ENCODE data around the gene PRKG2.
"Not testable (repeated sequence)": the region's sequence is repeated elsewhere in the genome, so short reads cannot be mapped to it uniquely, and the experiment has no call there.

Gene PRKG2

GRCh38 chr4:81153714-81154323, 61.2 kb downstream of the PRKG2 start:
- DNase-seq: not testable (repeated sequence)

DNA sequence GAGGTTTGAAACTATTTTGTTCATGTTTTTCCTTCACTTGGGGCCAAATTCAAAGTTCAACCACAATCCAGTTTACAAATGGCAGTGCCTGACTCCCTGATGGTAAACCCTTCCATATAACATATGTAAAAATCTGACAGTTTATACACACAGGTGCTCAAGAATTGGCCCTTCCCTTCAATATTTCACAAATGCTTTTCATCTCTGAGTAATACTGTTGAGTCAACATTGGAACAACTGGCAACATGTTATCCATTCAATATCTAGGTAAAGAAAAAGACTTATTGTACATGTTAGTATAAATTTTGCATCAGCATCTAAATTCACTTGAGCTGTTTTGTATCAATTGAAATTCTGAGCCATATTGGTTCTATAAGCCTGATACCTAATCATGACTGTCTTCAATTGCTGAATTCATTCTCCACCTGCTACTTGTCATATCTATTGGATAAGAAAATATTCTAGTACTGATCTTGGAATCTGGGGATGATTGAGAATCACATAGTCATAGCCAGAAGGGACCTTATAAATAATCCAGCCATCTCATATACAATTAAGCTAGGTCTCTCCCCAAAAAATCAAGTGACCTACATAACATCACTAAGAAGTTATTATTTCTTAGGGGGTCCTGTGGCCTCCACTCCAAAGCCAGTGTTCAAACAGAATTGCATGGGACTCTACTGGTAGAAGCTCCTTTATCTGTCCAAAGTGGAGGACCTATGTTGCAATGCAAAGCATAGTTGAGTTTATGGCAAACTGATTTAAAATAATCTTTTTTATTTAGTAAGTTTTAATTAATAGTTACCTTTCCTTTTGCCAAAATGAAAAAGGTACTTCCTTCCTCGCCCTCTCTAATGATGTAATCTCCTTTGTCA, 61.9 kb downstream of the PRKG2 start:
- no peak for DNase-seq

GRCh38 chr4:81149976-81150375, 65.0 kb downstream of the PRKG2 start:
- DNase-seq: no peak

DNA sequence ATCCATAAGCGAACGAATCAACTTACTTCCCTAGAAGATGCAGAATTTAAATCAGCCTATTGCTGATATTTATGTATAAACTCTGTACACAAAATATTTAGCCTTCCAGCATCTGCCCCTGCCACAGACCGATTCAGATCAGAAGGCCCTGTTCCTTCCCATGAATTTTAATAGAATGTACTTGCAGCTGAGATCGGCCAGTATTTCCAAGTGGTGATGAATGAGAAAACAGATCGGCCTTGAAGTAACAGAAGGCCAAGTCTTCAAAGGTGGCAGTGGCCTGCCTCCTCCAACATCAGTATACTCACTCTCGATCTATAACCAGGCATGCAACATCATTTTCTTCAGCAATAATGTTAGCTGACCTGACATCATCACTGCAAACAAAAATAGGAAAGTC, 66.4 kb downstream of the PRKG2 start:
- no peak for DNase-seq

DNA sequence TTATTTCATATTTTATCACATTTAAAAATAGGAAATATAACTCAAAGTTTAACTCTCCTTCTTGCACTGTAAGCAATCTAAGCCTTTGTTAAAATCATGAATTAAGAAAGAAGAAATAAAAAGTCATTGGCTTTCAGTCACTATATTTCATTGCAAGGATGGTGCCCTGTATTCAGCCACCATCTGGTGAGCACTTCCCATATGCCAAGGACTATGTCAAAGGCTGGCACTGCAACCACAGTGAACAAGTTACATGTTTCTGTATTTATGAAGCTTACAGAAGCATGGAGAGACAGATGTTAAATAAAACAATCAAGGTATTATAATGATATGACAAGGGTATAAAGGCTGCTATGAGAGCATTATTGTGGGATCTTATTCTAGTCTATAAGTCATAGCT, 68.6 kb downstream of the PRKG2 start:
- DNase-seq: no peak

GRCh38 chr4:81143183-81143582, 71.8 kb downstream of the PRKG2 start:
- DNase-seq: no peak

GRCh38 chr4:81142744-81143143, 72.3 kb downstream of the PRKG2 start:
- no peak for DNase-seq

- DNase-seq: no peak
Observed at GRCh38 chr4:81137894-81138293, 77.1 kb downstream of the PRKG2 start.

- no peak for DNase-seq
Observed at GRCh38 chr4:81137446-81137845, 77.6 kb downstream of the PRKG2 start.

GRCh38 chr4:81136161-81136905, 78.7 kb downstream of the PRKG2 start:
- no peak for DNase-seq

GRCh38 chr4:81135501-81135900, 79.5 kb downstream of the PRKG2 start:
- DNase-seq: no peak

DNA sequence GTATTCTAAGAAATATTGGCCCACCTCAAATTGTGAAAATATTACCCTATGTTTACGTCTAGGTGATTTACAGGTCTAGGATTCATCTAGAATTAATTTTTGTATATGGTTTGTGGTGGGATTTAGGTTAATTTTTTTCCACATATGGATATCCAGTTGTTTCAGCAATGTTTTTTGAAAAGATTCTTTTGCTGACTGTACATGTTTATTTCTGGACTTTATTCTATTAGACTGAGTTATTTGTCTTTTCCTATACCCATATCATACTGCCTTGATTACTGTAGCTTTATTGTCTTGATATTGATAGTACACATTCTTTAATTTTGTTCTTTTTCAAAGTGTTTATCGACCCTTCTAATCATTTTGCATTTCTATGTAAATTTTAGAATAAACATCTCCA, 83.5 kb downstream of the PRKG2 start:
- DNase-seq: no peak

- DNase-seq: no peak
Observed at GRCh38 chr4:81131066-81131465, 84.0 kb downstream of the PRKG2 start.

DNA sequence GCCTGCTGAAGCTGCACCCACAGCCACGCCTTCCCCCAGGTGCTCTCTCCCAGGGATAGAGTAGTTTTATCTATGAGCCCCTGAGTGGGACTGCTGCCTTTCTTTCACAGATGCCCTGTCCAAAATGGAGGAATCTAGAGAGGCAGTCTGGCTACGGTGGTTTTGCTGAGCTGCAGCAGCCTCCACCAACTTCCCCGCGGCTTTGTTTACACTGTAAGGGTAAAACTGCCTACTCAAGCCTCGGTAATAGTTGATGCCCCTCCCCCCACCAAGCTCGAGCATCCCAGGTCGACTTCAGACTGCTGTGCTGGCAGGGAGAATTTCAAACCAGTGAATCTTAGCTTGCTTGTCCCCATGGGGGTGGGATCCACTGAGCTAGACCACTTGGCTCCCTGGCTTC, 84.5 kb downstream of the PRKG2 start:
- no peak for DNase-seq

DNA sequence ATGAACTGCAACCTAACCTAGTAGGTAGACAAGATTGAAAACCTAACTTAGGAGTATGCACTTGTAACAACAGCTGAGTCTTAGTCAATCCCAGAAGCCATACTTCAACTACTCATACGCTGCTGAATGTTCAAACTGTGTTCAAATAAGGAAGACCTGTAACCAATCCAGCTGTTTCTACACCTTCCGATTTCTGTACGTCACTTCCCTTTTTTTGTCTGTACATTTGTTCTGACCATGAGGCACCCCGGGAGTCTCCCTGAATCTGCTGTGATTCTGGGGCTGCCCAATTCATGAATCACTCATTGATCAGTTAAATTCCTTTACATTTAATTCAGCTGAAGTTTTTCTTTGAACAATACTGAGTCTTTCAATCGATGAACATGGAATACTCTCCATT, 95.0 kb downstream of the PRKG2 start:
- no peak for DNase-seq

DNA sequence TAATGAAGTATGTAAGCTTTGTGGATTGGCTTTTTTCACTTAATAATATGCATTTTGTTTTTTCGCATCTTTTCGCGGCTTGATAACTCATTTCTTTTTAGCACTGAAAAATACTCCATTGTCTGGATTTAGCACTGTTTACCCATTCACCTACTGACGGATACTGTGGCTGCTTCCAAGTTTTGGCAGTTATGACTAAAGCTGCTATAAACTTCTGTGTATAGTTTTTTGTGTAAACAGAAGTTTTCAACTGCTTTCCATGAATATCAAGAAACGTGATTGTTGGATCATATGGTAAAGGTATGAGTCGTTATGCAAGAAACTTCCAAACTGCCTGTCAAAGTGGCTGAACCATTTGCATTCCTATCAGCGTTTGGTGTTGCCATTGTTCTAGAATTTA, 96.9 kb downstream of the PRKG2 start:
- DNase-seq: no peak

- no peak for DNase-seq
Observed at GRCh38 chr4:81116566-81116965, 98.5 kb downstream of the PRKG2 start.

DNA sequence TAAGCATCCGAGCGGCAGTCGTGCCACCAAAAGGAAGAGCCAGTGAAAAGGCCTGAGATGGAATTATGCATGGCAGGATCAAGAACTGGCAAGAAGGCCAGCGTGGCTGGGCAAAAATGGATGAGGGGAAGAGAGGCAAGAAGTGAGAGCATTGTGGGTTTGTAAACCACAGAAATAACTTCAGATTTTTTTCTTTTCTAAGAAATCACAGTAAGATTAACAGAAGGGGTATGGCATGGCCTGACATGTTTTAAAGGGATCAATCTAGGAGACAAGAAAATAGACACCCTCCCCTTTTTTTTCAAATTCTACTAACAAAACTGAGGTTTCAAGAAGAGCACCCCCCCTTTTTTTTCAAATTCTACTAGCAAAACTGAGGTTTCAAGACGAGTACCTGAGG, 102.0 kb downstream of the PRKG2 start:
- DNase-seq: no peak

DNA sequence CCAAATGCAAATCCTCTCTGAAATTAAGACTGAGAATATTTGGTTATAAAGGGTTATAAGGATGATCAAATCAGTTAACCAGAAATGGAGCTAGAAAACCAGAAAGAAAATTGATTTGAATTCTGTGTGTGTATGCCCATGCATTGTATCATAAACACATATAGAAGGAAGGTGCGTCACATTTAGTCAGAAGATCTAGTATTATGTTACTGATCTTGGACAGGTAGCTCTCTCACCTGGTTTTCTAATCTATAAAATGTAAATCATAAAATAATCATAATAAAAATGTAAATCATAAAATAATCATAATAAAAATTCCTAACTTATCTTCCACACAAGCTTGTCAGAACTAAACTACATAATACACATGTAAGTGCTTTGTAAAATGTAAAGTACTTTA, 105.7 kb downstream of the PRKG2 start:
- DNase-seq: no peak

DNA sequence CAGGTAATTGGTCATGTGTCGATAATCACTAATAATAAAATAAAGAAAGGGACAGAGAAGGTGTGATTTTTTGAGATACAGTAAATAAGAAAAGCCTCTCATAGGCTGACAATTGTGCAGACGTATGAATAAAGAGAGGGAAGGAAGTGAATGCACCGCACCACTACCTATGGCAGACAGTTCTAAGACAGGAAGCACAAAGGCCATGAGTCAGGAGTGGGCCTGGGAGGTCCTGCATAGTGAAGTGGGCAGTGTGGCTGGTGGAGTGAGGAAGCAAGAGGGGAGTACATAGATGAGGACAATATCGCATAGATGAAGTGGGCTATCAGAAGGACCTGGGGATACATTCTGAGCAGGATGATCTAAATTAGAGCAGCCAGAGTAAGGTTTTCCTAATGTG, 108.9 kb downstream of the PRKG2 start:
- DNase-seq: no peak

DNA sequence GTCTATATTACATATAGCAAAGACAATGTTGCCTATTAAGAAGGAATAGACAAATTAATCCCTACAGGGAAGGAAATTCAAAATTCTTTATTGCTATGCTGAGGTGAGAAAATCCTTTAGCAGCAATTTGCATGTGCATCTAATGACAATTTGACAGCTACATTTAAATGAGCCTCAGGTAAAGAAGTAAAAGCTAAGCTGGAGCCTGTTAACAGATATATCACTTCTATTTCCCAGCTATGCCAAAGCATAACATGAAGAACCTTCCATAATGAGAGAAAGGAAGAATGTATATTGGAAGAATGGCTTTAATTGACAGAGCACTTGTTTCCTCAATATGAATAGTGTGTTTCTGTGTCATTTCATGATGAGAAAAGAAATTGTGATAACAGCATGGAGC, 112.9 kb downstream of the PRKG2 start:
- DNase-seq: no peak

GRCh38 chr4:81096566-81096965, 118.5 kb downstream of the PRKG2 start:
- DNase-seq: no peak

- no peak for DNase-seq
Observed at GRCh38 chr4:81095389-81095788, 119.6 kb downstream of the PRKG2 start.

Data from activated CD4-positive, alpha-beta T cell treated with anti-CD3 and anti-CD28 coated beads, Interleukin-2, amount 50 U/mL, for 4 hours (primary cell).